ENCODE results near the gene ATP8B1.

DNA sequence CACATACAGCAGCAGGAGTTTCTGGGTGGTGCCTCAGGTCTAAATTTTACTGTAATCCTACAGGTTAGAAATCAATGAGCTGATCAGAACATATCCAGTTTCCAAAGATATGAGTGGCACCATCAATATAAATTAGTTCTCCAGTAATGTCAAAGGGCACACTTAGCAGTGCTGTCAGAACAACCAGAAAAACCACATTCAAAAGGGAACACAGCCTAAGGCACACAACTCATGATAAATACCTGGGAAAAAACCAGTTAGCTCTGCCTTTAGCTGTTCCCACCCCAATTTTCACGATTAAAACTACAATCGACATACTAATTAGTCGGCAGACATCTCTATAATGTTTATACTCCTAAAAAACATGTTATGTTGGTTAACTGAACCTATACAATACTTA is 31.5 kb downstream of the ATP8B1 start:
- TF ChIP-seq, protein P1, sequence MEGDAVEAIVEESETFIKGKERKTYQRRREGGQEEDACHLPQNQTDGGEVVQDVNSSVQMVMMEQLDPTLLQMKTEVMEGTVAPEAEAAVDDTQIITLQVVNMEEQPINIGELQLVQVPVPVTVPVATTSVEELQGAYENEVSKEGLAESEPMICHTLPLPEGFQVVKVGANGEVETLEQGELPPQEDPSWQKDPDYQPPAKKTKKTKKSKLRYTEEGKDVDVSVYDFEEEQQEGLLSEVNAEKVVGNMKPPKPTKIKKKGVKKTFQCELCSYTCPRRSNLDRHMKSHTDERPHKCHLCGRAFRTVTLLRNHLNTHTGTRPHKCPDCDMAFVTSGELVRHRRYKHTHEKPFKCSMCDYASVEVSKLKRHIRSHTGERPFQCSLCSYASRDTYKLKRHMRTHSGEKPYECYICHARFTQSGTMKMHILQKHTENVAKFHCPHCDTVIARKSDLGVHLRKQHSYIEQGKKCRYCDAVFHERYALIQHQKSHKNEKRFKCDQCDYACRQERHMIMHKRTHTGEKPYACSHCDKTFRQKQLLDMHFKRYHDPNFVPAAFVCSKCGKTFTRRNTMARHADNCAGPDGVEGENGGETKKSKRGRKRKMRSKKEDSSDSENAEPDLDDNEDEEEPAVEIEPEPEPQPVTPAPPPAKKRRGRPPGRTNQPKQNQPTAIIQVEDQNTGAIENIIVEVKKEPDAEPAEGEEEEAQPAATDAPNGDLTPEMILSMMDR (IDR thresholded peaks at IDR 0.05): no peak
- TF ChIP-seq POLR2A (IDR thresholded peaks at IDR 0.05) (no peak), POLR2AphosphoS5 (IDR thresholded peaks at IDR 0.05) (no peak), EP300 (IDR thresholded peaks at IDR 0.05) (no peak)
